GM06990 (cell line): Measurements from ENCODE around the gene DENND1A.

Source experiments
- DNase-seq: peaks from one replicate; pipeline ENCODE4 v3.0.0-alpha.2; 2011; ENCODE audit not compliant: insufficient read length; ENCODE audit errors: extremely low read depth
- H3K27me3 ChIP-seq: replicated peaks from 2 replicates; pipeline ENCODE4 v1.6.0; 2011; ENCODE audit warnings: low read length; ENCODE audit not compliant: control insufficient read depth, insufficient read depth
- H3K36me3 ChIP-seq: 2 replicates; pipeline ENCODE4 v1.5.1; 2011; ENCODE audit warnings: low read length; ENCODE audit not compliant: control insufficient read depth, insufficient read depth
- H3K4me3 ChIP-seq: replicated peaks from 2 replicates; pipeline ENCODE4 v1.5.1; 2011; ENCODE audit warnings: low read depth, mild to moderate bottlenecking, control low read depth, low read length
- TF ChIP-seq, protein P1 (sequence below): IDR thresholded peaks from 2 replicates; pipeline ENCODE4 v1.5.1; 2011; ENCODE audit warnings: low read length, control low read depth, mild to moderate bottlenecking, inconsistent platforms; ENCODE audit not compliant: insufficient read depth, poor library complexity, severe bottlenecking

Gene DENND1A

DNA sequence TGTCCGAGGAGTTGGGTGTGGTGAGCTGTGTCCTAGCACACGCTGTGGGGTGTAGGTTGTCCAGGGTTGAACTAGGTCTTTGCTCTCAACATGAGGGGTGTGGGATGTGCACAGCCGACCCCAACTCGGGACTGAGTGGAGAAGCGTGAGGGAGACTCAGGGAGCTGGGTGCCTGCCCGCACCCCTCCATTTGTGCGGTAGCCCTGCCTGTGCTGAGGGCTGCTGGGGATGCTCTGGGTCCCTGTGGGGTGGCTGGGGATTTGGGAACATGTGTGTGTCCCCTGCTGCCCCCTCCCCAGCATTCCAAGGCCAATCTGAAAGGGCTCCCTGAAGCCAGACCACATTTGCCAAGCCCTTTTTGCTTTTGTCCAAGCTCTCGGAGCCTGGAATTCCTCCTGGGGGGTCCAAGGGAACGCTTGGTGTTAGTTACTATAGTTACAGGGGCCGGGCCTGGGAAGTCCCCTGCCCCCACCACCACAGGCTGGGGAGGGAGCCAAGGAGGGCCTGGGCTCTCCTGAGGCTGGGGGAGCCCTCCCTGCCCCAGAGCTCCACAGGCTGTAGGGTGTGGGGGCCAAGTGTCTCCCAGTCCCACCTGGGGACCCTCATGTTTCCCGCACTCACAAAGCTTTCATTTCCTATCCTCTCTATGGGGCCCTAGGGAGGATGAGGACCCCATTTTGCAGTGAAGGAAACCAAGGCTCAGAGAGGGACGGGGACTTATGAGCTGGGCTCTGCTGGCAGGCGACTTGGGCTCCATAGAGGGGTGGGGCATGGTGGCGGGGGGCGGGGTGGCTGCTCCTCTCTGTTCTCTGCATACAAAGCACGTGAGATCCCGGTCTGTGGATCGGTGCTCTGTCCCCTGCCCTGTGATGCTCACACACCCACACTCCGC, 572.8 kb downstream of the DENND1A start:
- no peak overlapping the region for H3K4me3 ChIP-seq

GRCh38 chr9:123355761-123356431, 574.0 kb downstream of the DENND1A start, which contains the start of gene CRB2:
TSS of gene CRB2 (plus strand) at chr9:123356197. CDS start at chr9:123356261, 64 bp downstream.
- Histone ChIP-seq H3K27me3 (no peaks in the 10 kb centered on the region; the same call in 1 of the 2 replicates), H3K4me3 (no peak within 1 kb of the TSS), H3K36me3 (no peaks in the 10 kb centered on the region)
- DNase-seq = no peak
- TF ChIP-seq, protein P1, sequence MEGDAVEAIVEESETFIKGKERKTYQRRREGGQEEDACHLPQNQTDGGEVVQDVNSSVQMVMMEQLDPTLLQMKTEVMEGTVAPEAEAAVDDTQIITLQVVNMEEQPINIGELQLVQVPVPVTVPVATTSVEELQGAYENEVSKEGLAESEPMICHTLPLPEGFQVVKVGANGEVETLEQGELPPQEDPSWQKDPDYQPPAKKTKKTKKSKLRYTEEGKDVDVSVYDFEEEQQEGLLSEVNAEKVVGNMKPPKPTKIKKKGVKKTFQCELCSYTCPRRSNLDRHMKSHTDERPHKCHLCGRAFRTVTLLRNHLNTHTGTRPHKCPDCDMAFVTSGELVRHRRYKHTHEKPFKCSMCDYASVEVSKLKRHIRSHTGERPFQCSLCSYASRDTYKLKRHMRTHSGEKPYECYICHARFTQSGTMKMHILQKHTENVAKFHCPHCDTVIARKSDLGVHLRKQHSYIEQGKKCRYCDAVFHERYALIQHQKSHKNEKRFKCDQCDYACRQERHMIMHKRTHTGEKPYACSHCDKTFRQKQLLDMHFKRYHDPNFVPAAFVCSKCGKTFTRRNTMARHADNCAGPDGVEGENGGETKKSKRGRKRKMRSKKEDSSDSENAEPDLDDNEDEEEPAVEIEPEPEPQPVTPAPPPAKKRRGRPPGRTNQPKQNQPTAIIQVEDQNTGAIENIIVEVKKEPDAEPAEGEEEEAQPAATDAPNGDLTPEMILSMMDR = no peak

More for the DNA sequence above, 572.8 kb downstream of the DENND1A start:
- TF ChIP-seq, protein P1 = no peak
- Histone ChIP-seq H3K27me3 (no peaks in the 10 kb centered on the region; the same call in 1 of the 2 replicates), H3K36me3 (no peaks in the 10 kb centered on the region)
- no peak for DNase-seq

- TF ChIP-seq, protein P1 = no peak
- DNase-seq = no peak
- Histone ChIP-seq H3K27me3 (no peaks in the 10 kb centered on the region; the same call in 1 of the 2 replicates), H3K36me3 (no peaks in the 10 kb centered on the region), H3K4me3 (no peak overlapping the region)
Observed at GRCh38 chr9:123354806-123355508, 575.0 kb downstream of the DENND1A start.

GRCh38 chr9:123353984-123354591, 575.8 kb downstream of the DENND1A start:
- TF ChIP-seq, protein P1 = peak; percentile 92
- Histone ChIP-seq H3K4me3 (no peak overlapping the region; the same call in 1 of the 2 replicates), H3K27me3 (no peaks in the 10 kb centered on the region; the same call in 1 of the 2 replicates), H3K36me3 (no peaks in the 10 kb centered on the region)
- DNase-seq = peak; percentile 57

DNA sequence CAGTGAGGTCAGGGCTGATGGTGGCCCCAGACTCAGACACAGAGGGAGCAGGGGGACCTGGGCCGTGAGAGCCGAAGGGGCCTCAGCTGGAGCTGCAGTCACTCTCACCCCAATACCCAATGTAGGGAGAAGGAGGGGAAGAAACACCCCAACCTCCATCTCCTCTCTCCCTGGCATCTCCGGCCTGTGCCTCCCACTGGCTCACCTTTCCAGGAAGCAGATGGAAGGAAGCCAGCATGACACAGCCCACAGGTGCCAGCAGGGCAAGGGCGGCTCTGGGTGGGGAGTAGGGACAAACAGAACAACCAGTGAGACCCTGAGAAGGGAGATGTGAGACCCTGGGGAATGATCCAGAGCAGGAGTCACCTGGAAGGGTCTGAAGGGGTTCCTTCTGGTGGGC, 576.9 kb downstream of the DENND1A start:
- no peak overlapping the region for H3K4me3 ChIP-seq
- no peak for DNase-seq
- no peaks in the 10 kb centered on the region; the same call in 1 of the 2 replicates for H3K27me3 ChIP-seq
- TF ChIP-seq, protein P1 = no peak
- H3K36me3 ChIP-seq = no peaks in the 10 kb centered on the region
